Measurements from ENCODE around the gene TOB1.
"Not testable (repeated sequence)": the region's sequence is repeated elsewhere in the genome, so short reads cannot be mapped to it uniquely, and the experiment has no call there.

The TOB1 gene

GRCh38 chr17:50865868-50866260, 290 bp downstream of the TOB1 start:
- Histone ChIP-seq H3K4me3 (peak overlapping the region; percentile 91 to 100 (median 96)), H3K27me3 (no peaks in the 10 kb centered on the region), H3K27ac (peak overlapping the region; percentile 86 to 95 (median 90)), H4K20me1 (peaks cover 32 to 50% (median 39%) of the 10 kb centered on the region in 11 experiments), H3K36me3 (peaks cover 16 to 31% (median 25%) of the 10 kb centered on the region in 11 experiments; a peak in 21 of 22 replicates), H3K9me3 (replicated peaks in 1 of 11) (no peaks in the 10 kb centered on the region), H3K9ac (peak overlapping the region; percentile 89 to 99 (median 96)), H3K4me2 (peak overlapping the region; percentile 38 to 96 (median 79); a peak in 20 of 22 replicates), H3K4me1 (peaks cover 37 to 53% (median 44%) of the 10 kb centered on the region in 10 experiments)
- TF ChIP-seq Cebpa-rat (IDR thresholded peaks at IDR 0.05), result no peak

GRCh38 chr17:50865060-50865867, 890 bp downstream of the TOB1 start:
- Histone ChIP-seq H3K36me3 (peaks cover 16 to 36% (median 28%) of the 10 kb centered on the region in 11 experiments; a peak in 21 of 22 replicates), H3K27me3 (no peaks in the 10 kb centered on the region), H3K9ac (peak overlapping the region; percentile 89 to 99 (median 96)), H3K27ac (peak overlapping the region; percentile 86 to 95 (median 90)), H3K4me1 (peaks cover 31 to 47% (median 38%) of the 10 kb centered on the region in 10 experiments), H3K9me3 (replicated peaks in 1 of 11) (no peaks in the 10 kb centered on the region), H3K4me3 (peak overlapping the region; percentile 91 to 100 (median 96)), H3K4me2 (peak overlapping the region; percentile 69 to 96 (median 81)), H4K20me1 (peaks cover 32 to 50% (median 39%) of the 10 kb centered on the region in 11 experiments)
- TF ChIP-seq Cebpa-rat (IDR thresholded peaks at IDR 0.05), result no peak

- Histone ChIP-seq H3K9me3 (replicated peaks in 1 of 11) (no peaks in the 10 kb centered on the region), H3K9ac (peak overlapping the region; percentile 89 to 99 (median 96)), H3K27ac (peak overlapping the region; percentile 86 to 95 (median 90); a peak in 20 of 22 replicates), H3K4me2 (peak overlapping the region; percentile 69 to 96 (median 81)), H3K4me1 (peaks cover 26 to 42% (median 36%) of the 10 kb centered on the region in 10 experiments), H3K4me3 (peak overlapping the region; percentile 91 to 100 (median 96)), H3K27me3 (no peaks in the 10 kb centered on the region), H3K36me3 (peaks cover 16 to 36% (median 28%) of the 10 kb centered on the region in 11 experiments; a peak in 21 of 22 replicates), H4K20me1 (peaks cover 32 to 50% (median 39%) of the 10 kb centered on the region in 11 experiments)
- TF ChIP-seq Cebpa-rat (IDR thresholded peaks at IDR 0.05), result no peak
Measured at GRCh38 chr17:50864747-50865059, 1.5 kb downstream of the TOB1 start.

- Histone ChIP-seq H4K20me1 (peaks cover 32 to 50% (median 39%) of the 10 kb centered on the region in 11 experiments), H3K9me3 (replicated peaks in 1 of 11) (no peaks in the 10 kb centered on the region), H3K27ac (no peak overlapping the region), H3K36me3 (peaks cover 16 to 36% (median 28%) of the 10 kb centered on the region in 11 experiments; a peak in 21 of 22 replicates), H3K4me2 (peak overlapping the region; percentile 69 to 96 (median 81)), H3K4me3 (peak overlapping the region; percentile 91 to 100 (median 96); a peak in 17 of 20 replicates), H3K9ac (peak overlapping the region in 10 of 11 experiments; percentile 89 to 99 (median 96); a peak in 14 of 22 replicates), H3K27me3 (no peaks in the 10 kb centered on the region), H3K4me1 (peaks cover 21 to 36% (median 32%) of the 10 kb centered on the region in 10 experiments)
- no peak for TF ChIP-seq Cebpa-rat (IDR thresholded peaks at IDR 0.05)
Measured at GRCh38 chr17:50863931-50864330, 2.2 kb downstream of the TOB1 start.

- Histone ChIP-seq H3K4me2 (peak overlapping the region; percentile 69 to 96 (median 81)), H3K9ac (peak overlapping the region in 4 of 11 experiments; percentile 96 to 97 (median 96); a peak in 5 of 22 replicates), H3K9me3 (replicated peaks in 1 of 11) (no peaks in the 10 kb centered on the region), H3K27ac (no peak overlapping the region), H3K27me3 (no peaks in the 10 kb centered on the region), H4K20me1 (peaks cover 32 to 50% (median 39%) of the 10 kb centered on the region in 11 experiments), H3K4me3 (peak overlapping the region in 8 of 10 experiments; percentile 91 to 100 (median 94); a peak in 10 of 20 replicates), H3K36me3 (peaks cover 16 to 36% (median 28%) of the 10 kb centered on the region in 11 experiments; a peak in 21 of 22 replicates), H3K4me1 (peaks cover 16 to 30% (median 26%) of the 10 kb centered on the region in 10 experiments)
- TF ChIP-seq Cebpa-rat (IDR thresholded peaks at IDR 0.05), result no peak
Measured at GRCh38 chr17:50863221-50863843, 2.8 kb downstream of the TOB1 start.

- peaks cover 32 to 50% (median 39%) of the 10 kb centered on the region in 11 experiments for H4K20me1 ChIP-seq
- H3K27me3 ChIP-seq, result no peaks in the 10 kb centered on the region
- H3K4me3 ChIP-seq, result no peak overlapping the region
- peak overlapping the region in 2 of 11 experiments; percentile 69 to 82; a peak in 2 of 22 replicates for H3K4me2 ChIP-seq
- H3K9ac ChIP-seq, result no peak overlapping the region
- H3K4me1 ChIP-seq, result peaks cover 12 to 26% (median 20%) of the 10 kb centered on the region in 10 experiments
- no peaks in the 10 kb centered on the region for H3K9me3 ChIP-seq (replicated peaks in 1 of 11)
- peaks cover 16 to 36% (median 28%) of the 10 kb centered on the region in 11 experiments; a peak in 21 of 22 replicates for H3K36me3 ChIP-seq
- TF ChIP-seq Cebpa-rat (IDR thresholded peaks at IDR 0.05), result 0 out of 22 replicates have a peak, but pooled peaks of 1 of the 11 experiments have one; percentile 30
- H3K27ac ChIP-seq, result no peak overlapping the region
Measured at GRCh38 chr17:50861822-50862528, 4.2 kb downstream of the TOB1 start.

- Histone ChIP-seq H3K9ac (no peak overlapping the region), H3K9me3 (replicated peaks in 1 of 11) (no peaks in the 10 kb centered on the region), H3K4me3 (no peak overlapping the region), H3K4me2 (no peak overlapping the region), H3K27me3 (no peaks in the 10 kb centered on the region), H3K27ac (no peak overlapping the region), H3K36me3 (peaks cover 16 to 36% (median 28%) of the 10 kb centered on the region in 11 experiments; a peak in 21 of 22 replicates), H3K4me1 (peaks cover 12 to 26% (median 20%) of the 10 kb centered on the region in 10 experiments), H4K20me1 (peaks cover 32 to 50% (median 39%) of the 10 kb centered on the region in 11 experiments)
- no peak for TF ChIP-seq Cebpa-rat (IDR thresholded peaks at IDR 0.05)
Measured at GRCh38 chr17:50861334-50861676, 4.8 kb downstream of the TOB1 start.

- H3K9me3 ChIP-seq (replicated peaks in 1 of 11); H3K4me3 ChIP-seq; H3K4me2 ChIP-seq; H3K27ac ChIP-seq; H3K9ac ChIP-seq; H3K27me3 ChIP-seq: not testable (repeated sequence)
- Histone ChIP-seq H3K36me3 (peaks cover 16 to 36% (median 28%) of the 10 kb centered on the region in 11 experiments; a peak in 21 of 22 replicates), H3K4me1 (peaks cover 21 to 39% (median 32%) of the 10 kb centered on the region in 10 experiments), H4K20me1 (peaks cover 20 to 38% (median 33%) of the 10 kb centered on the region in 11 experiments)
Measured at GRCh38 chr17:50859727-50860126, 6.4 kb downstream of the TOB1 start.
